Thoracic aorta (tissue), 2 donors: ENCODE data around the gene LRMDA. TPM values are rescaled to one million over a fixed set of nuclear protein-coding genes. Genes with fewer than 3 reads are reported as not detected.

ENCODE experiments used
- ATAC-seq: fragments of 150-250 bp; one replicate; pipeline ENCODE4 v1.8.0; 2017; ENCODE audit warnings: low read depth; ENCODE audit not compliant: insufficient number of reproducible peaks, low FRiP score
- DNase-seq: peaks from one replicate; pipeline ENCODE4 v3.0.0-alpha.2; 2020; ENCODE audit warnings: low spot score
- H3K27ac ChIP-seq, 2 donors: fragments of 200-600 bp; sonication (generic); 1 replicate in 1 of 2; 2 replicates in 1 of 2; pipeline ENCODE4 v1.5.1; 2016; ENCODE audit warnings: mild to moderate bottlenecking in 2 of 2, moderate library complexity in 2 of 2
- H3K27me3 ChIP-seq: fragments of 200-600 bp; sonication (generic); replicated peaks from 2 replicates; pipeline ENCODE4 v1.6.0; 2016; ENCODE audit warnings: mild to moderate bottlenecking; ENCODE audit not compliant: insufficient read depth
- H3K36me3 ChIP-seq: fragments of 200-600 bp; sonication (generic); one replicate; pipeline ENCODE4 v1.5.1; 2016
- H3K4me1 ChIP-seq, 2 donors: fragments of 200-600 bp; sonication (generic); 1 replicate in 1 of 2; 2 replicates in 1 of 2; pipeline versions ENCODE4 v1.5.1 to v1.6.0; 2016; ENCODE audit warnings: low read depth in 2 of 2, mild to moderate bottlenecking in 1 of 2; ENCODE audit not compliant: control insufficient read depth in 1 of 2
- H3K4me3 ChIP-seq: fragments of 200-600 bp; sonication (generic); 2 replicates; pipeline ENCODE4 v1.5.1; 2016; ENCODE audit warnings: mild to moderate bottlenecking
- H3K9me3 ChIP-seq: fragments of 200-600 bp; sonication (generic); 2 replicates; pipeline ENCODE4 v1.5.1; 2016
- total RNA-seq, 2 donors: library from RNA; depleted of rRNA; stranded (reverse); fragments of >200 nt; gene quantifications; one replicate each; pipeline versions ENCODE4 v1.1.0 to v1.2.3, GENCODE V29; 2016
- TF ChIP-seq, protein P1 (sequence below): fragments of 200-600 bp; sonication (generic); IDR thresholded peaks from one replicate; pipeline ENCODE4 v1.5.1; 2019; ENCODE audit warnings: antibody characterized with exemption

LRMDA gene
- total RNA-seq, 2 donors from 2014 or later = 8.3 to 36.6 TPM

GRCh38 chr10:75441196-75441595 lies 9.8 kb downstream of the LRMDA start:
- TF ChIP-seq, protein P1, sequence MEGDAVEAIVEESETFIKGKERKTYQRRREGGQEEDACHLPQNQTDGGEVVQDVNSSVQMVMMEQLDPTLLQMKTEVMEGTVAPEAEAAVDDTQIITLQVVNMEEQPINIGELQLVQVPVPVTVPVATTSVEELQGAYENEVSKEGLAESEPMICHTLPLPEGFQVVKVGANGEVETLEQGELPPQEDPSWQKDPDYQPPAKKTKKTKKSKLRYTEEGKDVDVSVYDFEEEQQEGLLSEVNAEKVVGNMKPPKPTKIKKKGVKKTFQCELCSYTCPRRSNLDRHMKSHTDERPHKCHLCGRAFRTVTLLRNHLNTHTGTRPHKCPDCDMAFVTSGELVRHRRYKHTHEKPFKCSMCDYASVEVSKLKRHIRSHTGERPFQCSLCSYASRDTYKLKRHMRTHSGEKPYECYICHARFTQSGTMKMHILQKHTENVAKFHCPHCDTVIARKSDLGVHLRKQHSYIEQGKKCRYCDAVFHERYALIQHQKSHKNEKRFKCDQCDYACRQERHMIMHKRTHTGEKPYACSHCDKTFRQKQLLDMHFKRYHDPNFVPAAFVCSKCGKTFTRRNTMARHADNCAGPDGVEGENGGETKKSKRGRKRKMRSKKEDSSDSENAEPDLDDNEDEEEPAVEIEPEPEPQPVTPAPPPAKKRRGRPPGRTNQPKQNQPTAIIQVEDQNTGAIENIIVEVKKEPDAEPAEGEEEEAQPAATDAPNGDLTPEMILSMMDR = no peak
- Histone ChIP-seq H3K9me3 (peaks cover 6% of the 10 kb centered on the region), H3K36me3 (no peaks in the 10 kb centered on the region), H3K4me1 (no peaks in the 10 kb centered on the region), H3K27ac (no peak overlapping the region), H3K4me3 (no peak overlapping the region), H3K27me3 (no peaks in the 10 kb centered on the region)
- ATAC-seq (no peak), DNase-seq (no peak)

- ATAC-seq = no peak
- no peak overlapping the region for H3K27ac ChIP-seq
- no peaks in the 10 kb centered on the region for H3K36me3 ChIP-seq
- no peaks in the 10 kb centered on the region for H3K27me3 ChIP-seq
- peaks cover 6% of the 10 kb centered on the region for H3K9me3 ChIP-seq
- DNase-seq = no peak
- no peaks in the 10 kb centered on the region for H3K4me1 ChIP-seq
- H3K4me3 ChIP-seq = no peak overlapping the region
- TF ChIP-seq, protein P1 = no peak
These were observed 10.3 kb downstream of the LRMDA start for GRCh38 chr10:75441682-75442081.

DNA sequence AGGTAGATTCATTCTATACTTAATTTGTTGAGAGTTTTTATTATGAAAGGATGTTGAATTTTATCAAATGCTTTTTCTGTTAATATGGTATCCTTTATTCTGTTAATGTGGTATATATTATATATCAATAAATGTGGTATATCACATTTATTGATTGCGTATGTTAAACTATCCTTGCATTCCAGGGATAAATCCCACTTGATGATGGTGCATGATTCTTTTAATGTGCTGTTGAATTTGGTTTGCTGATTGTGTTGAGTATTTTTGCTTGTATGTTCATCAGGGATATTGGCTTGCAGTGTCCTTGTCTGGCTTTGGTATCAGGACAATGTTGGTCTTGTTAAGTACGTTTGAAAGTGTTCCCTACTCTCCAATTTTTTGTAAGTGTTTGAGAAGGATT lies 11.9 kb downstream of the LRMDA start:
- ATAC-seq = no peak
- H3K4me1 ChIP-seq = no peaks in the 10 kb centered on the region
- no peak overlapping the region for H3K4me3 ChIP-seq
- no peak for DNase-seq
- H3K27ac ChIP-seq = no peak overlapping the region
- TF ChIP-seq, protein P1 = no peak
- no peaks in the 10 kb centered on the region for H3K27me3 ChIP-seq
- H3K9me3 ChIP-seq = peaks cover 6% of the 10 kb centered on the region
- no peaks in the 10 kb centered on the region for H3K36me3 ChIP-seq

DNA sequence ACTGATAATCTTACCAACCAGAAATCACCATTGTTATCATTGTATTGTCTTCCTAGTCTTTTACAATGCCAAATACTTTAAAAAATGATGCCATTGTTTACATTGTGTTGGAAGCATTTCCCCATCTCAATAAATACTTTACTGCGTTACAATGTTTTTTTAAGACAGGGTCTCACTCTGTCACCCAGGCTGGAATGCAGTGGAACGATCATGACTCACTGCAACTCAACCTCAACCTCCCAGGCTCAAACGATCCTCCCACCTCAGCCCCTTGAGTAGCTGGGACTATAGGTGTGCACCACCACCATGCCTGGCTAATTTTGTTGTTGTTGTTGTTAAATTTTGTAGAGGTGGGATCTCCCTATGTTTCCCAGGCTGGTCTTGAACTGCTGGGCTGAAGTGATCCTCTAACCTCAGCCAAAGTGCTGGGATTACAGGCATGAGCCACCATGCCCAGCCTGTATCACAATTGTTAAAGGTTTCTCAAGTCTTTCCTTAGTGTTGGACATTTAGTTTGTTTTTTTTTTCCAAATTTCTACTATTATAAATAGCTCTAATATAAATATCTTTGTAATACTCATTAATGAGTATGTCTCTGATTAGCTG lies 13.5 kb downstream of the LRMDA start:
- TF ChIP-seq, protein P1 = no peak
- Histone ChIP-seq H3K27ac (no peak overlapping the region), H3K36me3 (no peaks in the 10 kb centered on the region), H3K4me1 (no peaks in the 10 kb centered on the region), H3K27me3 (no peaks in the 10 kb centered on the region), H3K9me3 (peaks cover 6% of the 10 kb centered on the region), H3K4me3 (no peak overlapping the region)
- DNase-seq = no peak
- no peak for ATAC-seq

DNA sequence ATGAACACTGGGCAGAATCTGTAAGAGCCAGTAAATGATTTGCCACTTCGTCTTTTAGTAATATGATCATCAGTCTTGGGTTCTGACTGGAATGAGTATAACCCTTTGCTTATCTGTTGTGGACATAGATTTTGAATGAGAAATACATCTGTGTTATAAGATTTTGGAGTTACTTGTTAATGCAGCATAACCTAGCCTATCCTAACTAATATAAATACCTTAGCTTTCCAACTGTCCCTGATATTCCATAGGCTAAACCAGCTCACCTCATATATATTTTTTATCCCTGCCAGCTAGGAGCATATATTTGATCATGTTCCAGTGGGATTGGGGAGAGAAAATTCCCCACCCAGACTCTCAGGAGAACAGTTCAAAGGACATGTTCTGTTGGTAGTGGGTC lies 15.1 kb downstream of the LRMDA start:
- no peaks in the 10 kb centered on the region for H3K27me3 ChIP-seq
- DNase-seq (no peak), ATAC-seq (no peak)
- TF ChIP-seq, protein P1 = no peak
- no peak overlapping the region for H3K27ac ChIP-seq
- H3K36me3 ChIP-seq = no peaks in the 10 kb centered on the region
- peaks cover 0 to 5% of the 10 kb centered on the region in 2 donors for H3K4me1 ChIP-seq
- H3K4me3 ChIP-seq = no peak overlapping the region
- peaks cover 6% of the 10 kb centered on the region for H3K9me3 ChIP-seq
